KOPT-K1 (cell line): ENCODE data around the gene LACTBL1.
"Not testable (repeated sequence)": the region's sequence is repeated elsewhere in the genome, so short reads cannot be mapped to it uniquely, and the experiment has no call there.

Experiments used
- H3K27ac ChIP-seq: fragments of 200-600 bp; sonication (generic); 2 replicates; pipeline ENCODE4 v1.5.1; 2016; ENCODE audit warnings: antibody characterized with exemption, mild to moderate bottlenecking, low read depth, low read length; ENCODE audit not compliant: poor library complexity, severe bottlenecking
- H3K36me3 ChIP-seq: fragments of 200-600 bp; sonication (generic); 2 replicates; pipeline ENCODE4 v1.5.1; 2017; ENCODE audit warnings: antibody characterized with exemption, mild to moderate bottlenecking, low read length, moderate library complexity; ENCODE audit not compliant: insufficient read depth
- H3K9me3 ChIP-seq: fragments of 200-600 bp; sonication (generic); 2 replicates; pipeline ENCODE4 v1.5.1; 2017; ENCODE audit warnings: antibody characterized with exemption, low read length, mild to moderate bottlenecking; ENCODE audit not compliant: insufficient read depth, poor library complexity, severe bottlenecking

Gene LACTBL1

DNA sequence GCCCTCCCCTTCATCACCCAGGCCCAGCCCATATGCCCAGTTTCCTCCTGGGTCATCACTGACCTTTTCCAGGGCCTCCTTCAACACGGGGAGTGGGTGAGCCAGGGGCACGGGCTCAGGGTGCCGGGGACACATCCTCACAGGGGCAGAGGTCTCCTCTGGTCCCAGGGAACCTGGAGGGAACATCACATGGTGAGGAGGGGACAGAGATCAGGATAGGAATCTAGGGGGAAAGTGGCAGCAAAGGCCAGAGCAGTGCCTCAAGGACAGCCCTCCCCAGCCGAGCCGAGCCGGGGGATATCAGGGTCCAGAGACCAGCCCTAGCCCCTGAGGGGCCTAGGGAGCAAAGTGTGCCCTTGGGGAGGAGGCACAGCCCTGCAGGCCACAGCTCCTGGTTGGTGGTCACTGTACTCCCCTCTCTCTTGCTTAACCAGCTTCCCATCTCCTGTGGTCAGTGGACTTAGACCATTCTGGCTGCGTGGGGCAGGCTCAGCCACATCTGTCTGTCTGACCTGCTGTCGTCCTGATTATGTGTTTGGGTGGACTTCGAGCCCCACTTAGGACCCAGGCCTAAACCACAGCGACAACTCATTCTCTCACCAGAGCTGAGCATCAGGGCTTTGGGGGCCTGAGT is 9.5 kb downstream of the LACTBL1 start:
- Histone ChIP-seq H3K9me3 (peaks cover 9% of the 10 kb centered on the region), H3K36me3 (no peaks in the 10 kb centered on the region), H3K27ac (no peak overlapping the region)

DNA sequence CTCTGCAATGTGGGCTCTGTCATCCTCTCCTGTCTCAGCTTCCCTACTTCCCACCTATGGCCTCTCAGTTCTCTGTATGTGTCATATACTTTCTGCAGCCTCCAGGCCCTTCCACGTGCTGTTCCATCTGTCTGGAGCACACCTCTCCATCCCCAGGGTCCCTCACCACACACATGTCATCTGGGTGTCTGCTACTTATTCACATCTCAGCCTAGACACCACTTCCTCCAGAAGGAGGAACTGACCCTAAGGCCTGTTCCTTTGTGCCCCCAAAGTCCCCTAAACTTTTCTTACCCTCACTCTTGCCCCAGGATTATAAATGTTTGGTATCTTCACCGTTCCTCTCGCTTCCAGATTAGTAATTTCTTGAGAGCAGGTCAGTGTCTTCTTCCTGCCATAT is 10.1 kb downstream of the LACTBL1 start:
- H3K36me3 ChIP-seq, result no peaks in the 10 kb centered on the region
- H3K27ac ChIP-seq, result no peak overlapping the region
- peaks cover 9% of the 10 kb centered on the region for H3K9me3 ChIP-seq

DNA sequence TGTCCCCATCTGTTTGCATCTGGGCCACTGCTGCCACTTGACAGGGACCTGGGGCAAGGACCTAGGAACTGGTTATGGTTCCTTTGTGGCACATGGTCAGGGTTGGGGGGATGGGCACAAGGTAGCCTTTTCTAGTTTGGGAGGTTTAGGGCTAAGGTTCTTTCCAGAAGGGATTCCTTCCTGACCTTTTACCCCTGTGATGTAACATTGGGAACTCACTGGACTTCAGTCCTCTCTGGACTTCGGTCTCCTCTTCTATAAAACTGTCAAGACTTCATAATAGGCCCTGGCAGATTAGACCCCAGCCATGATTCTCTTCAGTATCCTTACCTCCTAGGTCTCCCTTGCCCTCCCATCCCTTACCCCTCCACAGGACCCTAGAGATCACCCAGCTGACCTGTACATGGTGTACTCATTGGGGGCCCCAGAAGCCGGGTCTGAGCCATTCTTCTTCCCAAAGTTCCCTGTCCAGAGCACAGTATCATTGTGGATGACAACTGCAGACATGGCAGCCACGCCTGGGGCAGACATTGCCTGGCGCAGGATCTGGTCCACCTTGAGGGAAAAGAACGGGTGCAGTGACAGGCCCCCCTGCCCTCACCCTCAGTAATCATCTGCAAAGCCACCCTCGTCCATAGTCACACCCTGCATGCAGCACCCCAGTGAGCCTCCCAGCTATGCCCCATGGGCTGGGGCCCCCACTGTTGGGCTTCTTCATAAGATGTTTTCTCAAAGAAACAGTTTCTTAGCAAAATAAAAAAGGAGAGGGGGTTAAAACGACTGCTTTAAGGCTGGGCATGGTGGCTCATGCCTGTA is 12.9 kb downstream of the LACTBL1 start:
- H3K27ac ChIP-seq, result no peak overlapping the region
- H3K9me3 ChIP-seq, result no peaks in the 10 kb centered on the region
- H3K36me3 ChIP-seq, result no peaks in the 10 kb centered on the region

DNA sequence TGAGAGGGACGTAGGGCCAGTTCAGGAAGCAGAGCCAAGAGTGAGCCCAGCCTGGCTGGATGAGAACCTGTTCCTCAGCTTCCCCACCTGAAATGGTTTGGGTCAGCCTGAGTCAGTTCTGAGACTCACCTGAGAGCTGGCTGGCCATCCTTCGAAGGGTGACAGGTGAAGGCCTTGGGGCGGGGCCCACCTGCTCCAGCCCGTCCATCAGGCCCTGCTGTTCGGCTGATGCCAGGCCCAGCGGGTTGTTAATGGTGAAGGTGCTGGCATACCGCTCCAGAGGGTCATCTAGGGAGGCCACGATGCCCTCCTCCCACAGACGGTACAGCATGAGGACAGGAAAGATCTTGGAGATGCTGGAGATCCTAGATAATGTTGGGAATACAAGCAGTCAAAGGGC is 14.1 kb downstream of the LACTBL1 start:
- Histone ChIP-seq H3K27ac (no peak overlapping the region), H3K9me3 (no peaks in the 10 kb centered on the region), H3K36me3 (no peaks in the 10 kb centered on the region)

DNA sequence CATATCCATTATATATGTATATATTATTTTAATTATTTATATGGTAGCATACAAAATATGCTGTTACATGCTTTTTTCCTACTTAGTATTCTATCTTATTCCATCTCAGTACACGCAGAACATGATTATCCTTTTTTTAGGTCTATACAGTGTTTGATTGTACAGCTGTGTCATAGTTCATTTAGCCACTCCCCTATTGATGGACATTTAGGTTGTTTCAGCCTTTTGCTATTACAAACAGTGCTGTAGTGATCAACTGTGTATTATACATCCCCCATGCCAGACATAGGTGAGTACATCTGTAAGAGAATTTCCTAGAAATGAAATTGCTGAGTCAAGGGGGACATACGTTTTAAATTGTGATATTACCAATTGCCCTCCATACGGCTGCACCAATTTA is 15.6 kb downstream of the LACTBL1 start:
- Histone ChIP-seq H3K9me3 (no peaks in the 10 kb centered on the region), H3K36me3 (no peaks in the 10 kb centered on the region), H3K27ac (no peak overlapping the region)

DNA sequence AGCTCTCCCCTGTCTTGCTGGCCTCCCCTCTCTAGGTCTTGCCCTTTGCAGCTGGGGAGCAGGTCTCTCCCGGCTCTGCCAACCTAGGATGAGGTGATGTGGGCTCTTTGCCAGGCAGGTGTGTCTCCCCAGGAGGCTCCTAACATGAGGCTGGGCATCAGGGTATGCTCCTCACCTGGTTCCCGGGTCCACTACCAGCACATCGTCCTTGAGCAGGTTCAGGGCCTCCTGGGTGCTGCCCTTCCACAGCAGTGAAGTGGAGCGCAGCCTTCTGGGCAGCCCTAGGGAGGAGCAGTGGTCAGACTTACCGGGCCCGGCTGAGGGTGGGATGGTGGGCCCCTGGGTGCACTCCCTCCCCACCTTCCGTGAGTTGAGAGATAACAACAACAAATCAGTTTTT is 17.5 kb downstream of the LACTBL1 start:
- H3K36me3 ChIP-seq, result no peaks in the 10 kb centered on the region
- no peaks in the 10 kb centered on the region for H3K9me3 ChIP-seq
- H3K27ac ChIP-seq, result no peak overlapping the region

DNA sequence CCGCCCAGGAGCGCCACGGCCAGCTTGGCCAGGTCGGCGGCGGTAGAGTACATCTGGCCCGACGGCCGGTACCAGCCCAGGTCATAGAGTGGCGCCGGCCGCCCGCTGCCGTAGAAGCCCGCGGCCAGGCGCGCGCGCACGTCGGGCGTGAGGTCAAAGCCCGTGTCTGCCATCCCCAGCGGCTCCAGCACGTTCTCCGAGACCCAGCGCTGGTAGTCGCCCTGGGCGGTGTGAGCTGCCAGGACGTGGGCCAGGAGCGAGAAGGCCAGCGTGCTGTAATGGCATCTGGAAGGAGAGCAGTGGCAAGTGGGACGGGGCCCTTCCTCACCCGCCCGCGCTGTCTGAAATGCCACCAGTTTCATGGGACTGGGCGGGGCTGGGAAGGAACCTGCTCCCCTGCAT is 18.9 kb downstream of the LACTBL1 start:
- Histone ChIP-seq H3K27ac (no peak overlapping the region), H3K9me3 (no peaks in the 10 kb centered on the region), H3K36me3 (no peaks in the 10 kb centered on the region)

DNA sequence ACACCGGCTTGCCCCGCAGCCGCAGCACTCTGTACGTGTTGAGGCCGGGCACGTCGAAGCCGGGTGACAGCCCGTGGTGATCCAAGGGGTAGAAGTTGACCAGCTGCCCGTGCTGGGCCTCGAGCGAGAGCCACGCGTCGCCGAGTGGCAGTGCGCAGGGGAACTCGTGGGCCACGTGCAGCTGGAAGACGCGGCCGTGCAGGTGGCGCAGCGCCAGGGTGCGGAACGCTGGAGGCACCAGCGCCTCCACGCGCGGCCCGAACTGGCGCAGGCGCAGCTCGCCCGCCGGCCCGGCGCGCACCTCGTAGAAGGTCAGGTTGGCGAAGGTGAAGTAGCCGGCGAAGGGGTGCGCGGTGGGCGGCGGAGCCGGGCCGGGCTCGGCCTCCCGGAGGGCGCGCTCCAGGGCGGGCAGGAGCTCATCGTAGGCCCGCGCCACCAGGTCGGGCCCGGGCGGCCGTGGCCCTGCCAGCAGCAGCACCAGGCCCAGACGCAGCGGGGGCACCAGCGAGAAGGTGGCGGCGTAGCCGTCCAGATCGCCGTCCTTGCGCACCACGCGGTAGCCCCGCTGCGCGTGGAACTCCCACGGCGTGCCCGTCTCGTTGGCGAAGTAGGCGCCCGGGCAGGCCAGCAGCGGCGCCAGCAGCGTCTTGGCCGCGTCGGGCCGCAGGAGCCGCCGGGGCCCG is 19.5 kb downstream of the LACTBL1 start:
- Histone ChIP-seq H3K36me3 (no peaks in the 10 kb centered on the region), H3K9me3 (no peaks in the 10 kb centered on the region), H3K27ac (no peak overlapping the region)

DNA sequence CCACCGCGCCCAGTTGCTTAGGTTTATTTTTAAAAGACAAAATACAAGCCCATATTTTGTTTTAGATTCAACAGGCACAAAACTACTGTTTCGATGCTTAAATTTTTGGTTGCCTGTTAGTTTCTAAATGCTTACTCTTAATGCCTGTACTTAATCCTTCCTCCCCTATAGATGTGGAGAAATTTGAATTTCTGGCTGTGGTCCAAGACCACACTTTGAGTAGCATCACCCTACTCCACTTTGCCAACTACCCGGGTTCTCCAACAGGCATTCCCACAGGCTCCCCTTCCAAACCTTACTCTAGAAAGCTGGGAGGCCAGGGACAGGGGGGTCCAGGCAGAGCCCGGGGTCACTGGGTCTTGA is 20.0 kb downstream of the LACTBL1 start:
- Histone ChIP-seq H3K27ac (no peak overlapping the region), H3K9me3 (no peaks in the 10 kb centered on the region), H3K36me3 (no peaks in the 10 kb centered on the region)

DNA sequence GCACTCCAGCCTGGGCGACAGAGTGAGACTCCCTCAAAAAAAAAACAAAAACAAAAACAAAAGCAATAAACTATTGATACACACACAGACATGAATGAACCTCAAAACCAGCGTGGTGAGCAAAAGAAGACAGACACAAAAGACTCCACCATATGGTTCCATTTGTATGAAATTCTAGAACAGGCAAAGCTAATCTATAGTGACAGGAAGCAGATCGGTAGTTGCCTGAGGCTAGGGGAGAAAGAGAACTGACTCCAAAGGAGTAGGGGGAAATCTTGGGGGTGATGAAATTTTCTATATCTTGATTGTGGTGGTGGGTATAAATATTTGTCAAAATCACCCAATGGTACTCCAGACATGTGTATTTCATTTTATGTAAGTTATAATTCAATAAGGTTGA is 20.9 kb downstream of the LACTBL1 start:
- Histone ChIP-seq H3K27ac (no peak overlapping the region), H3K36me3 (no peaks in the 10 kb centered on the region), H3K9me3 (no peaks in the 10 kb centered on the region)

DNA sequence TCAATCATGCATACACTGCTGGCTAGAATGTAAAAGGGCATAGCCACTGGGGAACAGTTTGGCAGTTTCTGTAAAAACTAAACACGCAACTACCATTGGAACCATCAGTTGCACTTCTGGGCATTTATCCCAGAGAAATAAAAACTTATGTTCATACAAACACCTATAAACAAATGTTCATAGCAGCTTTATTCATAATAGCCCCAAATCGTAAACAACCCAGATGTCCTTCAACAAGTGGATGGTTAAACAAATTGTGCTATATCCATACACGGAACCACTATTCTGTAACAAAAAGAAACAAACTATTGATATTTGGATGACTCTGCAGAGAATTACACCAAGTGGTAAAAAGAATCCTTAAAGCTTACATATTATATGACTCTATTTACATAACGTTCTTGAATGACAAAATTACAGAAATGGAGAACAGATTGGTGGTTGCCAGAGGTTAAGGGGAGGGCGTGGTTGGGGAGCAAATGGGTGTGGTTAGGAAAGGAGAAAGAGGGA is 22.8 kb downstream of the LACTBL1 start:
- no peaks in the 10 kb centered on the region for H3K9me3 ChIP-seq
- H3K36me3 ChIP-seq, result no peaks in the 10 kb centered on the region
- H3K27ac ChIP-seq, result no peak overlapping the region

DNA sequence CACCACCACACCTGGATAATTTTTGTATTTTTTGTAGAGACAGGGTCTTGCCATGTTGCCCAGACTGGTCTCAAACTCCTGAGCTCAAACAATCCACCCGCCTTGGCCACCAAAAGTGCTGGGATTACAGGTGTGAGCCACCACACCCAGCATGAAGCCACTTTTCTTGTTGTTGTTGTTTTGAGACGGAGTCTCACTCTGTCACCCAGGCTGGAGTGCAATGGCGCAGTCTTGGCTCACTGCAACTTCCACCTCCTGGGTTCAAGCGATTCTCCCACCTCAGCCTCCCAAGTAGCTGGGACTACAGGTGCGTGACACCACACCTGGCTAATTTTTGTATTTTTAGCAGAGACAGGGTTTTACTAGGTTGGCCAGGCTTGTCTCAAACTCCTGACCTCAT is 27.5 kb downstream of the LACTBL1 start:
- not testable (repeated sequence) for H3K27ac ChIP-seq, H3K36me3 ChIP-seq
- peaks cover 17% of the 10 kb centered on the region for H3K9me3 ChIP-seq

DNA sequence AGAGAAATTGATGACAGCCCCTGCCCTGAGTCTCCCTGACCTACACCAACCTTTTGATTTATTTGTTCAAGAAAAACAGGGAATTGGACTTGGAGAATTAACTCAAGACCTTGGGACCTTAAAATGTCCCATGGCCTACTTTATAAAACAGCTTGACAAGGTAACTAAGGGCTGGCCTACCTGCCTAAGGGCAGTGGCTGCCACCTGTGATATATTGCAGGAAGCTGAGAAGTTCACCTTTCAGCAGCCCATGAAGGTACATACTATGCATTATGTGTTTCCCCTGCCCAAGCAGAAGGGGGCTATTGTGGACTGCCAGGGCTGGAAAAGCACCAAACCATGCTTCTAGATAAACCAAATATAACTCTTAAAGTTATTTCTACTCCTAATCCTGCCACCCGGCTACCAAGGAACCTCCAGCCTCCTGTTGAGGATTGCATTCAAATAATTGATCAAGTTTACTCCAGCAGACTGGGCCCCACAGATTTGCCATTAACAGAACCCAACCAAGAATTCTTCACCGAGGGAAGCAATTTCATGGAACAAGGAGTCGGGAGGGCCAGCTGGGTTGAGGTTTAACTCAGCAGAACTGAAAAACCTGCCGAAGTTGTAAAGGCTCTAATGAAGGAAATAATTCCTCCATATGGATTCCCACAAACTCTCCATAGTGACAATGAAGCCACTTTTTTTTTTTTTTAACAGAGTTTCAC is 28.2 kb downstream of the LACTBL1 start:
- no peak overlapping the region for H3K27ac ChIP-seq
- peaks cover 20% of the 10 kb centered on the region for H3K9me3 ChIP-seq
- H3K36me3 ChIP-seq, result no peaks in the 10 kb centered on the region

DNA sequence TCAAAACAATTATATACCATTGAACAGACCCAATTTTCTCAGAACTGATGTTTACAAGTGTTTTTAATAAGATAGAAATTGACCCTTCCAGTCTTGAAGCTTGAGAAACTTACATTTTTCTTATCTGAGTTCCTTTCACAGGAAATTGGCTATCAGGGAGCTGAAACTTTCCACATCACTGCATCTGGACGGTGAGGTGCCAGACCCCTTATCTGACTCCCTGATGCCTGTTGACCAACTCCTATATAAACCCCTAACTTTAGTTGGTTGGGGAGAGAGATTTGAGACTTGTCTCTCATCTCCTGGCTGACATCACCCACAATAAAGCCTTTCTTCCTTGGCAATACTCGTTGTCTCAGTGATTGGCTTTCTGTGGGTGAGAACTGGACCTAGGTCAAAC is 31.4 kb downstream of the LACTBL1 start:
- H3K27ac ChIP-seq, result no peak overlapping the region
- H3K9me3 ChIP-seq, result peaks cover 21% of the 10 kb centered on the region
- H3K36me3 ChIP-seq, result no peaks in the 10 kb centered on the region

DNA sequence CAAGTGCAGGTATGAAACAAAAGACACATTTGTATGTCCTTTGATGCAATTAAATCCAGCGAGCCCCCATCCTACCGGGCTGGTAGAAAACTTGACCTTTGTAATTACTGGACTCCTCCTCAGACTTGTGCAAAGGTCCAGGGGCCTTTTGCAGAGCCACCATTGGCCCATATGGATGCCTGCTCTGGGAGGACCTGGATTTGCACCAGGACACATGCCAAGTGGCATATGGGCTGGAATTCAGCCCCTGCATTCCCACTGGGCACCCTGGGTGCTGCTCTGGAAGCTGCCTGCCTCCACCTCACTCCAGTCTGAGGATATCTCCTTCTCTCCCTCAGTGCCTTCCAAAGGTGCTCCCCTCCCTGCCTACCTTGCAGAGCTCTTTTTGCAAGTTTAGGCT is 36.0 kb downstream of the LACTBL1 start:
- Histone ChIP-seq H3K27ac (no peak overlapping the region), H3K36me3 (no peaks in the 10 kb centered on the region), H3K9me3 (peaks cover 10% of the 10 kb centered on the region)
